HL-60 (cell line): Measurements from ENCODE around the gene NKX2-4.
"Not testable (repeated sequence)": the region's sequence is repeated elsewhere in the genome, so short reads cannot be mapped to it uniquely, and the experiment has no call there.

Experiments
- DNase-seq, 2 experiments: peaks; one replicate each; pipeline ENCODE4 v3.0.0-alpha.2; 2010 to 2020; ENCODE audit warnings: low read depth in 1 of 2, low spot score in 1 of 2
- H3K27ac ChIP-seq: fragments of 250-450 bp; sonication (Bioruptor Pico); replicated peaks from 2 replicates; pipeline ENCODE4 v1.5.1; 2020; ENCODE audit warnings: mild to moderate bottlenecking, moderate library complexity
- H3K27me3 ChIP-seq: fragments of 250-450 bp; sonication (Bioruptor Pico); 2 replicates; pipeline ENCODE4 v1.5.1; 2021; ENCODE audit warnings: mild to moderate bottlenecking, moderate library complexity; ENCODE audit not compliant: insufficient read depth, poor library complexity, severe bottlenecking
- H3K4me3 ChIP-seq: replicated peaks from 2 replicates; pipeline ENCODE4 v1.5.1; 2011; ENCODE audit warnings: mild to moderate bottlenecking, control low read depth, low read length; ENCODE audit not compliant: insufficient read depth
- GABPA ChIP-seq: IDR thresholded peaks from 2 replicates; pipeline ENCODE4 v1.6.1; 2012; ENCODE audit warnings: low read depth
- POLR2AphosphoS5 ChIP-seq: IDR thresholded peaks from 2 replicates; pipeline ENCODE4 v1.6.1; 2012; ENCODE audit warnings: low read depth
- SPI1 ChIP-seq: IDR thresholded peaks from 2 replicates; pipeline ENCODE4 v1.6.1; 2012; ENCODE audit warnings: low read depth, mild to moderate bottlenecking, borderline replicate concordance
- TF ChIP-seq, protein P1 (sequence below): IDR thresholded peaks from one replicate; pipeline ENCODE4 v1.5.1; 2011; ENCODE audit warnings: low read length, control low read depth, inconsistent platforms; ENCODE audit not compliant: insufficient read depth
- TF ChIP-seq, protein P2 (sequence below): IDR thresholded peaks from 2 replicates; pipeline ENCODE4 v1.6.1; 2012; ENCODE audit warnings: low read depth; ENCODE audit not compliant: insufficient replicate concordance

The NKX2-4 gene

DNA sequence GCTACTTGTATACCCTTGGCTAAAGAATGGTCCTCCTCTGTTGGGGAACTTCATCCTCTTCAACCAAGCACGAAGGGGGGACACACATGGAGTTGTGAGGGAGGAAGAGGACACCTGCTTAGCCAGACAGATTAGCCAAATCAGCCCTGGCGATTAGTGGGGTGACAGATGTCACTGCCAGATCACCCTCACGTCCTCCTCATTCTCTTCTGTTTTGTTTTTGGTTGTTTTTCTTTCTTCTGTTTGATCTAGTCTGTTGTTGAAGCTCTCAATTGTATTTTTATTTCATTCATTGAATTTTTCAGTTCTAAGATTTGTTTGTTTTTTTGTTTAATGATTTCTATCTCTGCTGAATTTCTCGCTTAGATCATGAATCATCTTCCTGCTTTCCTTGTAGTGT is 27.5 kb upstream of the NKX2-4 start:
- TF ChIP-seq, protein P1, sequence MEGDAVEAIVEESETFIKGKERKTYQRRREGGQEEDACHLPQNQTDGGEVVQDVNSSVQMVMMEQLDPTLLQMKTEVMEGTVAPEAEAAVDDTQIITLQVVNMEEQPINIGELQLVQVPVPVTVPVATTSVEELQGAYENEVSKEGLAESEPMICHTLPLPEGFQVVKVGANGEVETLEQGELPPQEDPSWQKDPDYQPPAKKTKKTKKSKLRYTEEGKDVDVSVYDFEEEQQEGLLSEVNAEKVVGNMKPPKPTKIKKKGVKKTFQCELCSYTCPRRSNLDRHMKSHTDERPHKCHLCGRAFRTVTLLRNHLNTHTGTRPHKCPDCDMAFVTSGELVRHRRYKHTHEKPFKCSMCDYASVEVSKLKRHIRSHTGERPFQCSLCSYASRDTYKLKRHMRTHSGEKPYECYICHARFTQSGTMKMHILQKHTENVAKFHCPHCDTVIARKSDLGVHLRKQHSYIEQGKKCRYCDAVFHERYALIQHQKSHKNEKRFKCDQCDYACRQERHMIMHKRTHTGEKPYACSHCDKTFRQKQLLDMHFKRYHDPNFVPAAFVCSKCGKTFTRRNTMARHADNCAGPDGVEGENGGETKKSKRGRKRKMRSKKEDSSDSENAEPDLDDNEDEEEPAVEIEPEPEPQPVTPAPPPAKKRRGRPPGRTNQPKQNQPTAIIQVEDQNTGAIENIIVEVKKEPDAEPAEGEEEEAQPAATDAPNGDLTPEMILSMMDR = no peak
- TF ChIP-seq SPI1 = no peak
- no peak for TF ChIP-seq POLR2AphosphoS5
- TF ChIP-seq GABPA = no peak
- TF ChIP-seq, protein P2, sequence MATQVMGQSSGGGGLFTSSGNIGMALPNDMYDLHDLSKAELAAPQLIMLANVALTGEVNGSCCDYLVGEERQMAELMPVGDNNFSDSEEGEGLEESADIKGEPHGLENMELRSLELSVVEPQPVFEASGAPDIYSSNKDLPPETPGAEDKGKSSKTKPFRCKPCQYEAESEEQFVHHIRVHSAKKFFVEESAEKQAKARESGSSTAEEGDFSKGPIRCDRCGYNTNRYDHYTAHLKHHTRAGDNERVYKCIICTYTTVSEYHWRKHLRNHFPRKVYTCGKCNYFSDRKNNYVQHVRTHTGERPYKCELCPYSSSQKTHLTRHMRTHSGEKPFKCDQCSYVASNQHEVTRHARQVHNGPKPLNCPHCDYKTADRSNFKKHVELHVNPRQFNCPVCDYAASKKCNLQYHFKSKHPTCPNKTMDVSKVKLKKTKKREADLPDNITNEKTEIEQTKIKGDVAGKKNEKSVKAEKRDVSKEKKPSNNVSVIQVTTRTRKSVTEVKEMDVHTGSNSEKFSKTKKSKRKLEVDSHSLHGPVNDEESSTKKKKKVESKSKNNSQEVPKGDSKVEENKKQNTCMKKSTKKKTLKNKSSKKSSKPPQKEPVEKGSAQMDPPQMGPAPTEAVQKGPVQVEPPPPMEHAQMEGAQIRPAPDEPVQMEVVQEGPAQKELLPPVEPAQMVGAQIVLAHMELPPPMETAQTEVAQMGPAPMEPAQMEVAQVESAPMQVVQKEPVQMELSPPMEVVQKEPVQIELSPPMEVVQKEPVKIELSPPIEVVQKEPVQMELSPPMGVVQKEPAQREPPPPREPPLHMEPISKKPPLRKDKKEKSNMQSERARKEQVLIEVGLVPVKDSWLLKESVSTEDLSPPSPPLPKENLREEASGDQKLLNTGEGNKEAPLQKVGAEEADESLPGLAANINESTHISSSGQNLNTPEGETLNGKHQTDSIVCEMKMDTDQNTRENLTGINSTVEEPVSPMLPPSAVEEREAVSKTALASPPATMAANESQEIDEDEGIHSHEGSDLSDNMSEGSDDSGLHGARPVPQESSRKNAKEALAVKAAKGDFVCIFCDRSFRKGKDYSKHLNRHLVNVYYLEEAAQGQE = no peak
- Histone ChIP-seq H3K27me3 (peaks cover 4% of the 10 kb centered on the region), H3K27ac (no peak overlapping the region), H3K4me3 (no peak overlapping the region)
- no peak for DNase-seq

DNA sequence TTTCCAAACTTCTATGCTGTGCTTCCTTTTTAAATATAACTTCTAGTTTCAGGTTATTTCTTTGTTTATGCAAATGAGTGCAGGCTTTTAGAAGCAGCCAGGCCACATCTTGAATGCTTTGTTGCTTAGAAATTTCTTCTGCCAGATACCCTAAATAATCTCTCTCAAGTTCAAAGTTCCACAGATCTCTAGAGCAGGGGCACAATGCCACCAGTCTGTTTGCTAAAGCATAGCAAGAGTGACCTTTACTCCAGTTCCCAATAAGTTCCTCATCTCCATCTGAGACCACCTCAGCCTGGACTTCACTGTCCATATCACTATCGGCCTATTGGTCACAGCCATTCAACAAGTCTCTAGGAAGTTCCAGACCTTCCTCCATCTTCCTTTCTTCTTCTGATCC is 26.4 kb upstream of the NKX2-4 start:
- DNase-seq, H3K4me3 ChIP-seq, H3K27me3 ChIP-seq, H3K27ac ChIP-seq: not testable (repeated sequence)

DNA sequence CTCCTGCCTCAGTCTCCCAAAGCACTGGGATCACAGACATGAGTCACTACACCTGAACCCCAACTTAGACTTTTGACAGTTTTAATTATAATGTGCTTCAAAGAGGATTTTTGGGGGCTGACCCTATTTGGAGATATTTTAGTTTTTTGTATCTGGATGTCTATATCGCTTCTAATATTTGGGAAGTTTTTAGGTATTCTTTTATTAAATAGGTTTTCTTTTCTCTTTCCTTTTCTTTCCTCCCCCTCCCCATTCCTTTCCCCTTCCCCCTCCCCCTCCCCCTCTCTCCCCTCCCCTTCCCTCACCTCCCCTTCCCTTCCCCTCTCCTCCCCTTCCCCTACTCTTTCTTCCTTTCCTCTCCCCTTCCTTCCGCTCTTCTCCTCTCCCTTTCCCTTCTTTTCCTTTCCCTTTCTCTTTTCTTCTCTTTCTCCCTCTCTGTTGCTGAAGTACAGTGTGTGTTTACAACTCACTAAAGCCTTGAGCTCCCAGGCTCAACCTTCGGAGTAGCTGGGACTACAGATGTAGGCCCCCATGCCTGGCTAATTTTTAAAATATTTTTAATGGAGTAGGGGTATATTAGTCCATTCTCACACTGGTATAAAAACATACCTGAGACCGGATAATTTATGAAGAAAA is 24.4 kb upstream of the NKX2-4 start:
- peaks cover 6% of the 10 kb centered on the region for H3K27me3 ChIP-seq
- TF ChIP-seq, protein P1 = no peak
- TF ChIP-seq GABPA (no peak), SPI1 (no peak), POLR2AphosphoS5 (no peak)
- TF ChIP-seq, protein P2 = no peak
- no peak overlapping the region for H3K4me3 ChIP-seq
- no peak overlapping the region for H3K27ac ChIP-seq
- no peak for DNase-seq

- not testable (repeated sequence) for H3K27me3 ChIP-seq, DNase-seq, H3K4me3 ChIP-seq, H3K27ac ChIP-seq
Observed at GRCh38 chr20:21419147-21419546, 21.8 kb upstream of the NKX2-4 start.

DNA sequence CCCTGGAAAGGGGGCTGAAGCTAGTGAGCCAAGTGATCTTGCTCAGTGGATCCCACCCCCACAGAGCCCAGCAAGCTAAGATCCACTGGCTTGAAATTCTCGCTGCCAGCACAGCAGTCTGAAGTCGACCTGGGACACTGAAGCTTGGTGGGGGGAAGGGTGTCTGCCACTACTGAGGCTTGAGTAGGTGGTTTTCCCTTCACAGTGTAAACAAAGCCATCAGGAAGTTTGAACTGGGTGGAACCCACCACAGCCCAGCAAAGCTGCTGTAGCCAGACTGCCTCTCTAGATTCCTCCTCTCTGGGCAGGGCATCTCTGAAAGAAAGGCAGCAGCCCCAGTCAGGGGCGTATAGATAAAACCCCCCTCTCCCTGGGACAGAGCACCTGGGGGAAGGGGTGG is 16.7 kb upstream of the NKX2-4 start:
- H3K4me3 ChIP-seq, H3K27ac ChIP-seq, DNase-seq, H3K27me3 ChIP-seq: not testable (repeated sequence)
